Activated CD4-positive, alpha-beta T cell treated with anti-CD3 and anti-CD28 coated beads, Interleukin-2, amount 50 U/mL, for 24 hours (primary cell): ENCODE data around the gene TMEM108.

ENCODE experiments used
- DNase-seq, 2 donors: peaks; one replicate each; pipeline ENCODE4 v3.0.0-alpha.2; 2020; ENCODE audit warnings: low read depth in 1 of 2, low spot score in 1 of 2

TMEM108 gene

GRCh38 chr3:133381346-133382109, 343.3 kb downstream of the TMEM108 start:
- DNase-seq: no peak

GRCh38 chr3:133383175-133383574, 345.0 kb downstream of the TMEM108 start:
- DNase-seq: no peak

GRCh38 chr3:133383741-133384140, 345.6 kb downstream of the TMEM108 start:
- no peak for DNase-seq

GRCh38 chr3:133384331-133385027, 346.3 kb downstream of the TMEM108 start:
- DNase-seq: no peak

GRCh38 chr3:133386876-133387275, 348.7 kb downstream of the TMEM108 start:
- no peak for DNase-seq

- DNase-seq: no peak
Observed at GRCh38 chr3:133387341-133387740, 349.1 kb downstream of the TMEM108 start.

- DNase-seq: no peak
Observed at GRCh38 chr3:133388696-133389395, 350.7 kb downstream of the TMEM108 start.

- DNase-seq: no peak
Observed at GRCh38 chr3:133390715-133391114, 352.5 kb downstream of the TMEM108 start.

GRCh38 chr3:133393204-133393603, 355.0 kb downstream of the TMEM108 start:
- DNase-seq: no peak

- no peak for DNase-seq
Observed at GRCh38 chr3:133393691-133394474, 355.7 kb downstream of the TMEM108 start.

- no peak for DNase-seq
Observed at GRCh38 chr3:133394561-133395311, 356.5 kb downstream of the TMEM108 start.

- no peak for DNase-seq
Observed at GRCh38 chr3:133396906-133397305, 358.7 kb downstream of the TMEM108 start.

GRCh38 chr3:133400006-133400515, 361.9 kb downstream of the TMEM108 start, which contains the start of gene BFSP2:
Gene BFSP2, plus strand, starts transcription at chr3:133400056. Its CDS starts 28 bp downstream, at chr3:133400084.
- DNase-seq: no peak

GRCh38 chr3:133401374-133402135, 363.4 kb downstream of the TMEM108 start:
- no peak for DNase-seq

- no peak for DNase-seq
Observed at GRCh38 chr3:133404920-133405319, 366.7 kb downstream of the TMEM108 start.

- DNase-seq: no peak
Observed at GRCh38 chr3:133408366-133408765, 370.2 kb downstream of the TMEM108 start.

GRCh38 chr3:133408961-133409360, 370.8 kb downstream of the TMEM108 start:
- no peak for DNase-seq

- no peak for DNase-seq
Observed at GRCh38 chr3:133410191-133410892, 372.2 kb downstream of the TMEM108 start.
